SIG-M5 (cell line): ENCODE data around the gene PGLYRP4.
A peak's percentile ranks its signal among the peaks of the same experiment; 100 is the strongest.
"Not testable (repeated sequence)": the region's sequence is repeated elsewhere in the genome, so short reads cannot be mapped to it uniquely, and the experiment has no call there.

Source experiments
- DNase-seq: peaks from one replicate; lab custom pipeline; 2025; lab: John Stamatoyannopoulos, UW

The PGLYRP4 gene

DNA sequence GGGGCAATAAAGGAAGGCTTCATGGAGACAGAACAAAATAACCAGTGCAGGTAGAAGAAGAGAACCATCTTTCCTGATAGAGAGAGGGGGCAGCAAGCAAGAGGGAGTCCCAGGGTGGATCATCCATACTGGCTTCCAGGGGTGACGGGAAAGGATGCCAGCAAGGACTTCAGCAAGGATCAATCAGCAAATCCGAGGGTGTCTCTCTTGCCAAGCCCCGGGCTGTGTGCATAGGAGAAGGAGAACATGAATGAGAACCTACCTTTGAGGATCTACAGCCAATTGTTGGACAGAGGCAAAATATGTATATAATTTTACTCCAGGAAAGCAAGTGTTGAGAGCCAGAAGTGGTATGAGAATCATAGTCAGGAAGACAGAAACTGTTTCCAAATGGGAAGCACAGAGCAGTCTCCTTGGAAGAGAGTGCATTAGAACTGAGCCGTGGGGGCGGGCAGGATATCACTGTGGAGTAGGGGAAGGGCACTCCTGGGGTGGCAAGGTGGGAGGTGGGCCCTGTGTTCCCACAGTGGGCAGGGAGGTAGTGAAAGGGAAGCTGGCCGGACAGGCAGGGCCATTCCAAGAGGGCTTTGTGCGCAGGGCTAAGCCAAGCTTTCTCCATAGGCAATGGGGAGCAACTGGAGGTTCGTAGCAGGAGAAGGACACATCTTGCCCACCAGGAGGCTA, 7.9 kb upstream of the PGLYRP4 start:
- DNase-seq, result no peak

DNA sequence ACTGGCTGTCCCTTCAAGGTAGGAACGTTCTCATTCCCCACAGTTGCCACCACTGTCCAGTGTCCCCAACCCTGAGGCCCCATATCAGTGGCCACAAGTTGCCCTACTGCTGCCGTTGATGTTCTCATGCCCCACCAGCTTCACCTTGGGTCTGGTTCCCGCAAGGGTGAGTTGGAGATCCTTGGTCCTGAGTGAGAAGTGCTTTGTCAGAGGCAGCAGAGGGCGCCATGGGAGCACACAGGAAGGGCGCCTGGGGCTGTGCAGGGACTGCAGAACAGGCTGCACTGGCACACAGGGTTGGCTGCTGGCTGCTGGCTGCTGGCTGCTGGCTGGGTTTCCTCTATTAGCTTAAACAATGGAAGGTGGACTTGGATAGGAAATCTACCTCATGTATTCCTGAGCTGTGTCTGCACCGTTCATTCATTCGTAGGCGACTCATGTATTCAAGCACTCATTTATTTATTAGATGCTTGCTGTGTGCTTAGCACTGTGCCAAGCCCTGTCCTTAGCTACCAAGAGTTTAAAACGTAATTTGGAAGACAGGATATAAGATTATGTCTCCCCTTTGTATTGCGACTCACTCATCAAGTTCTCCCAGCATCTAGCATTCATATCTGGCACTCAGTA, 6.9 kb upstream of the PGLYRP4 start:
- DNase-seq, result no peak

DNA sequence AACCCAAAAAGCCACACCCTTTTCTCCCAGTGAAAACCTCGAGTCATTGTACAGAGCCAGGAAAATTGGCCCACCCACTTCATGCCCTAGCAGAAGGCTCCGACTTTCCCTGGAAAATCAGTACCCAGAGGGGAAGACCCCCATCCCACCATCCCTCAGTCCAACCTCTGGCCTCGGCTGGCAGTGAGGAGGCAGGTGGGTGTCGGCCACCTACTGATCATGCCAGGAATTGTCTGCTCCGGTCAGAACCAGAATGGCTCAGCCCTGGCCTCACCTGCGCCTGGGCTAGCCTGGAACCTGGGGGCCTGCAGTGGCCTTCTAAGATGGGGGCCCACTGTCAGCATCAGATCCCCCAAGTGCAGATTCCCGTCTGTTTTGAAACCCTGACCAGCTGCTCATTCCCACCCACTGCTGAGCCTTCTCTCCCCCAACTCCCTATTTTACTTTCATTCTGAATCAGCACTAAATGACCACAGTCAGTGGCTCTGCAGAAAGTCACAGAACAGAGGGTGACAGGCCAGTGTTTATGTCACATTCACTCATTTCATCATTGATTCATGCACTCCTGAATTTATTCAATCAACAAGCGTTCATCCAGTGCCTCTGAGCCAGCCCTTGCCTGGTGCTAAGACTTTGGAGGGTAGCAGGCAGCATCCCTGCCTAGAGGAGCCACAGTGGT, 6.0 kb upstream of the PGLYRP4 start:
- no peak for DNase-seq

DNA sequence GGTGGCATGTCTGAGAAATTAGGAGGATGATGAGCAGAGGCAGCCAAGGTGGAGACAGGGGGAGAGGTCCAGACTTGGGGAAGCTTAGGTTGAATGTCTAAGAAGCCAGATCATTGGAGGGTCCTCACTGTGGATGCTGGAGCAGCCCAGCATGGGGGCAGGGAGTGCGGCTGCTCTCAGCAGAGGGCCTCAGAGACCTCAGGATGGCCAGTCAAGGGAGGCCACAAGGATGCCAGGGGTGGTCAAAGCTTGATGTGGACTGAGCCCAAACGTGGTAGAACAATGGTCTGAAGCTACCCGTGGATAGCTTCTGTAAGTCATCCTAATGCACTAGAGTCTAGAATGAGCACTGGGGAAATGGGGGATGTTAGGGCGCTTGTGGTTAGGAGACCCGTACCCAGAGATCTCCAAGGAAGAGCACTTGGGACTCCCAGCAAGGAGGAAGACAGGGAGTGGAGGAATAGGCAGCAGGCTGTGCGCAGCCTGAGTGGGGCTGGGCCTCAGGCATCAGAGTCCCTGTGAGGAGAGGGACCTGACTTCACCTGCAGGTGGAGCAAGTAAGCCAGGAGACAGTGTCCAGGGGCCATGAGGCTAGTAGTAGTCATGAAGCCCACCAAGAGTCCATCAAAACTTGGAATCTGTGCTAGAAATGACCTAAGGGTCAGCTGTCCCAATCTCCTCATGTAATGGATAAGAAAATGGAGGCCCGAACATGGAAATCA, 4.7 kb upstream of the PGLYRP4 start:
- no peak for DNase-seq

DNA sequence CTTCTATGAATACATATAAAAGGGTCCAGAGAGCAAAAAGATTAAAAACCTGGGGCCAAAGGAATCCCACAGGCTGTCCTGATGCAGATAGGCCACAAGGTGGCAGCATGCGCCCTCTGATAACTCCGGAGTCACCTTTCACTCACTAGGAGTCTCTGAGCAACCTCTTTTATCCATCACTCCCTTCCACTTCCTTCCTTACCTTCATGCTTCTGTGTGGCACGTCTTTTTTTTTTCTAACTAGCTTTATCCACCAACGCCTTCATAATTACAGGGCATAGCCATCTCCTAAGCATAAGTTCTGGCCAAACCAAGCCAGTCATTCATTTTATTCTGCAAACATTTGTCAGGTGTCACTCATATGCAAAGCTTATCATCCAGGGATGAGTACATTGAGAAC, 3.9 kb upstream of the PGLYRP4 start:
- DNase-seq, result peak; percentile 22

DNA sequence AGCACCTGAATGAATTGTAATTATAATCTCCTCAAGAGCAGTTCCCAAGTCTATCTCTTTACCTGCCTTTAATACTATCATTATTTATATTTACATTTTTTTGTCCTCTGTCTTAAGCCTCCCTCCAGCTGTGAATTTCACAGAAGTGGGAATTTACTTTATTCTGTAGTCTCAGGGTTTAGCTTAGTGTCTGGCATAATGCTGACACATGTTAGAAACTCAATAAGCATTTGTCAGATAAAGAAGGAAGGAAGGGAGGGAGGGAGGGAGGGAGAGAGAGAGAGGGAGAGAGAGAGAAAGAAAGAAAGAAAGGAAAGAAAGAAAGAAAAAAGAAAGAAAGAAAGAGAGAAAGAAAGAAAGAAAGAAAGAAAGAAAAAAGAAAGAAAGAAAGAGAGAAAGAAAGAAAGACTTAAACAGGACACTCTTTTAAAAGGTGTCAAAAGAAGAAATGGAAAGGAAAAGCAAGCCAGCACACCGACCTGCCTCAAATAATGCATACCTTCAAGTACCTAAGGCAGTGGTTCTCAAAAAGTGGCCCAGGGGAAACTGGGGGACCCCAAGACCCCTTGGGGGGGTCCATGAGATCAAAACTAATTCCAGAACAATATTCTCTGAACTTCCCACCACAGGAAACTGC, 1.8 kb upstream of the PGLYRP4 start:
- no peak for DNase-seq

DNA sequence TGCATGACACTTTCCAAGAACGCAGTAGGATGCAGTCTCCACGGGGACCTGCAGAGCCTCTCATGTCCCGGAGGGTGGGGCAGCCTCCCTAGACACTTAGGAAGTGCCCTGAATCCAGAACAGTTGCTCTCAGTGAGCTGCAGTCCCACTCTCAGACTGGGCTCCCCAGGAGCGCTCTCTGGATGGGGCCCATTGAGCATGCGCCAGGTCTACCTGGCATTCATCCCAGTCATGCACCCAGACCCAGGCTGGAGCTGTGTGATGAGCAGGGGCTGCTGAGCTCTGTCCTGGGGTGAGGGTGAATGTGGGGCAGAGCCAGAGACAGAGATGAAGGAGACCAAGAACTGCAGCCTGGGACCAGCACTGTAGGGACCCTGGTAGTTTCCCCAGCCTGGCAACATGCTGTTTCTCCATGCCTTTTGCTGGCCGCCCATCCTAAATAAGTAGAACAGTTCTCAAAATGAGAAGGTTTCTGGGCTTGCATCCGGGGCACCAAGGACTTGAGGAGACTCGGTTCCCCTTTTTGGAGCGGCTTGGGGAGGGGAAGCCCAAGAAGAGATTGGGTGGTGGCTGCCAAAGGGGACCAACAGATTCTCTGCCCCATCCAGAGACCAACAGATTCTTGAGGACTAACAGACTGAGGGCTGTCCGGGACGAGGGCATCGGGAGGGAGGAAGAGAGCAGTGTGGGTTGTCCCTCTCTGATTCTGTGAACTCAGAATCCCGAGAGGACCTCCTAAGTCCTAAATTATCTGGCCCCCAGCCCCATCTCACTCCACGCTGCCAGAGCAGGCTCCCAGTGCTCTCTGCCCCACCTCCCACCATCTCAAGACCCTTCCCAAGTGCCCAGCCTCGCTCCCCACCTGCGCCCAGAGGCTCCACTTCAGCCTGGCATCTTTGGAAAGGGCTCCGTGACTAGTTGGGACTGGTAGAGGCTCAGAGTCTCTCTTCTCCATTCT, 1.0 kb upstream of the PGLYRP4 start:
- DNase-seq, result no peak

DNA sequence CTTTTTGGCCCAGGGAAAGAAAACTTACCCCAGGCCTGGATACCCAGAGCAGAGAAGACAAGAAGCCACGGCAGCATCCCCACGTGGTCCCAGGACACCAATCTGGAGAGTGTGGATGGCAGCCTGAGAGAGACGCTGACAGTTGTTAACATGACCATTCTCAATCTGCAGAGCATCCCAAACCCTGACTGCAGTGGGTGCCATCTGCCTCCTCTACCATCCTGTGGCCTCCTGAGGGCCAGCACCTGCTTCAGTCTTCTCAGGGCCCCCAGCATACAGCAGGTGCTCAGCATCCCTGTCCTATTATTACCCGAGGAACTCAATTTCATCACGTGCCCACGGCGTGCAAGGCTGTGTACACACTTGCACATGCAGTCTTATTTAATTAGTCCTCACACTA, 785 bp downstream of the PGLYRP4 start:
- DNase-seq, result no peak

DNA sequence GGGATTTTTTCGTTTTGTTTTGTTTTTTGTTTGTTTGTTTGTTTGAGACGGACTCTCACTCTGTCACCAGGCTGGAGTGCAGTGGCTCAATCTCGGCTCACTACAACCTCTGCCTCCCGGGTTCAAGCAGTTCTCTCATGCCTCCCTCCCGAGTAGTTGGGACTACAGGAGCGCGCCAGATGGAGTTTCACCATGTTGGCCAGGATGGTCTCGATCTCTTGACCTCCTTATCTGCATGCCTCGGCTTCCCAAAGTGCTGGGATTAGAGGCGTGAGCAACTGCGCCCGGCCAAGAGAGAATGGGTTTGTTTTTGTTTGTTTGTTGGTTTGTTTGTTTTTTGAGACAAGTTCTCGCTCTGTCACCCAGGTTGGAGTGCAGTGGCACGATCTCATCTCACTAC, 1.6 kb downstream of the PGLYRP4 start:
- DNase-seq, result not testable (repeated sequence)

DNA sequence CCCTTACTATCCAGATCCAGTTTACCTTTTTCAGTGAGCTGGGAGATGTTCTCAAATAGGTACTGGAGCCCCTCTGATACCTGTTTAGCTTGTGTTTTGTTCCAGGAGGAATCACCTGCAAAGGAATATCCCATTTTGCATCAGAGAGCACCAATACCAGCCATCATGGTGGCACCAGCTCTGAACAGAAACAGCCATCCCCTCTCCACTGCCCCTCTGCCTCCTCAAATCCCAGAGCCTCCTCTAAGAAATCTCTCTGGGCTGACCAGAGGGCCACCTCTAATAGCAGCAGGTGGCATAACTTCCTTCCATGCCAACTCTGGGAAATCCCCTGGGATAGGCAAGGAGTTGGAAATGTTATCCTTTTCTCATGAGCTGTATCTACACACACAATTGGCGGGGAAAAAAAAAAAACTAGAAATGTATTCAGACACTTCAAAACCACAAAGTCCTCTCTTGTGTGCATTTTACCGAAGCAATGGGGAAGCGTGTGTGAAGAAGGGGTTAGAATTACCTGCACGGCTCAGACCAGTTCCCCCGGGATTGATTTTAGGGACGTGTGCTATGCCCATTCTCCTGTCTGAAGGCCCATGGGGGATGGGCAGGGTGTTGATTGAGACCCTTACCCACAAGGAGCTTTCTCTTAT, 2.4 kb downstream of the PGLYRP4 start:
- DNase-seq, result no peak

DNA sequence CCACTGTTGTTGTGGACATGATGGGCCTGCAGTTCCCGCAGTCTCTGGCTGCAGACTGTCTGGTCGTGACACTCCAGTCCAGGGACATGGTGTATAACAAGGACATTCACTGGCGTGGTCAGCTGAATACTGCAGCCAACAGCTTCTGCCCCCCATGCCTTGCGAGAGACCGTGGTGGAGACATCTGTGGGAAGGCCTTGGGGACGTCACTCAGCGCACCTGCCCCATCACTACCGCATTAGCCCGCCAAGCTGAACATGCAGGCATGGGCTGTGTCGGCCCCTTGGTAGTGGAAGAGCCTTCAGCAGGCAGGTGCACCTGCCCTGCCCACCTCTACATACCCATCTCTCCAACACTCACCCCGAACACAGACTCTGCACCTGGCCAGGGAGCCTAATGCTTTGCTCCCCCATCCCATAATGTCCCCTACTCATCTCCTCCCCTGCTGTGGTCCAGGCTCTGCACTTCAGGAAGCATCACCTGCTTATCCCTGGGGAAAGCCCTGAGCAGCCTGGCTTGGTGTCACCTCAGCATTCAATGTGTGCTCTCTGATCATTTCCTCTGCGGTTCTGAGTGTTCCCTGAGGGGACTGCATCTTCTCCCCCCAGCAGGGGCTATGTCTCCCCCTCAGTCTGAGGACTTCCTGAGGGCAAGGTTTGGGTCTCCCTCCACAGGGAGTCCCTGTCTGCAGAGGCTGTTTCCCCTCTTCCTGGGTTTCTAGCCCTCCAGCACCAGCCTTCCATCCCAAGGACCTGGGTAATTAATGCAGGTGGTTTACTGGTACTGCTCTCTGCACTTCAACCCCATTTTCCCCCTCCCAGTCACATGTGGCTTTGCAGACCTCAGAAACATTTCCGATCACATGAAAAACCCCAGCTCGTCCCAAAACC, 3.2 kb downstream of the PGLYRP4 start:
- no peak for DNase-seq

DNA sequence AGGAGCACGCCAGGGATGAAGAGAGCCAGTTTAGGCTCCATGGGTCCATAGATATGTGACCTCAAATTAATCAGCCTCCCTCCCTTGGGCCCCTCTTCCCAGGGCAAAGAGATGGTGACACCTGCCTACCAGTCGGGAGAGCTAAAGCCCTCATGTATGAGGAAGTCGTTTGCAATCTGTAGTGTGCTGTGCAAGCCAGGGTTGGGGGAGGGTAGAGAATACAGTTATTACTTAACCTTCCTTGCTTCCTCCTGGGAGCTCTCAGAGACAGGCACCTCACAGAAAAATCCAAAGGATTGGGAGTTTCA, 4.0 kb downstream of the PGLYRP4 start:
- peak; percentile 49 for DNase-seq

DNA sequence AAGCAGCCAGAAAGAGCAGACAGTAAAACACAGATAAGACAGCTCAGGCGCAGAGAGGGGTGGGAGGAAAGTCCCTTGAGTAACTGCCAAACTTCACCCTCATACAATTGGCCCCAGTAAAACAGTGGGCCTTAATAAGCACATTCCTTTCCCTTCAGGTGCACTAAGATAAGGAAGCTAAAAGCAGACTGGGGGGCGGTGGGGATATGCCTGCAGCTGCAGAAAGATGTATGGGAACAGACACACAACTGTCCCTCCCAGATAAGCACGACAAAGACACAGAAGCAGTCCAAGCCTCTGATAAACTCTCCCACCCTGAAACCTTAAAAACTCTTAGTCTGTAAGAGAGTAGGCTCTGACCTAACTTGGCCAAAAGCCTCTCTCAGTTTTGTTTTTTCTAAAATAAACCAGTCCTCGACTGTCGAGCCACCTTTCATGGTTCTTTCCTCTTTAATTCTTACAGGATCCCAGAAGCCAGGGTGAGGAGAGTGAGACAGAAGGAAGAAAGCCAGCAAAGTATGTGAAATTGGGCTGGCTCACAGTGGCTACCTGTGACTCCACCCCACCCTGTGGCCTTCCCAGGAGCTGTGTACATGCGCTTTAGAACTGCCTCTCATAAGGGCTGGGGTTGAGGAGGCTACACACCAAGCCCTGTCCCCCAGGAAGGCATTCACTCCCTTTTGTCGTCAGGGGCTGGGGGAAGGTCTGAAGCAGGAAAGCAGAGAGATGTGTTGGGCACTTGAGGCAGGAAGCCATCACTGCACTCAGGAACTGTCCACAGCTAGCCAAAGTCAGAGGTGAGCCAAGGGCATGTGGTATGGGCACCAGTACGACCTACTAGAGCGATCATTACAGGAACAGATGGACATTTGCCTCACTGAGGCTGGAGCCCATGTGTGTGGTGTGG, 4.6 kb downstream of the PGLYRP4 start:
- DNase-seq, result no peak

DNA sequence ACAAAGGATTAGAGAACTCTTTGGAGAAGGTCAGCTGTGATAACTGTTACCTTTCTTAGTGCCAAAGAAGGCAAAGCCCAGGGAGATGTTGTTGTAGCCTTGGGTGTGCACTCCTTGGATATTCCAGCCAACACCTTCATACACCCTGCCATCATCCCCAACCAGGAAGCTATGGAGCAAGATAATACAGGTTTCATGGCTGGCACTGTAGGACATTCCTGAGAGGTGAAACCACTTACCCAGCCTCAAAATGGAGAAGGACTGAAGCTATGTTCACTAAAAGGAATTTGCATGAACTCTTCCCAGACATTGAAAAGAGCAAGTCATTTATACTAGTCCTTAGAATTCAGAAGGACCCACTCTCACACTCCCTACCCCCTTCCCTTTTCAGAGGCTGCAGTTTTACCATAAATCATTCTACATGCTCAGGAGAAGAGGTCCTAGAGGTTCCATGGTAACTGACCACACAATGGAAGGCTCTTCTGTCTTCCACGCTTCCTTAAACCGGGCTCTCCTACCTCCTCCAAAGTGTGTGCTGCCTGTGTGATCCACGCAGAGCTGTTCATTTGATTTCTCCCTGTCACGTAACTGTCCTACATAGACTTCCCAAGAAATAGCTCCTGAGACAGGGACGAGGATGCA, 5.5 kb downstream of the PGLYRP4 start:
- DNase-seq, result no peak

DNA sequence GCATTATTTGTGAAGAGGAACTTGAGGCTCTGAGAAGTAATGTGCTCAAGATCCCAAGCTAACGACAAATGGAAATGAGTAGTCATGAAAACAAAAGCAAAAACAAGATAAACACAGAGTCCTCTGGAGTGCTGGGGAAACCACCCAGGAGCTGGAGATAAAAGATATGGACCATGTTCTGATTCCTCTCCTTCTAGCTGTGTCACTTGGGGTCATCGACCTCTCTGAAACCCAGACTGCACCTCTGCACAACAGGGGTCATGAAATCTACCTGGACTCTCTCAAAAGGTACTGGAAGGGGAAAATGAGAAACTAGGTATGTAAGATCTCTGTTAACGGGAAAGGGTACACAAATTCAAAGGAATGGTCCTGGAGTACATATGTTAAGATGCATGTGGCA, 6.5 kb downstream of the PGLYRP4 start:
- no peak for DNase-seq

DNA sequence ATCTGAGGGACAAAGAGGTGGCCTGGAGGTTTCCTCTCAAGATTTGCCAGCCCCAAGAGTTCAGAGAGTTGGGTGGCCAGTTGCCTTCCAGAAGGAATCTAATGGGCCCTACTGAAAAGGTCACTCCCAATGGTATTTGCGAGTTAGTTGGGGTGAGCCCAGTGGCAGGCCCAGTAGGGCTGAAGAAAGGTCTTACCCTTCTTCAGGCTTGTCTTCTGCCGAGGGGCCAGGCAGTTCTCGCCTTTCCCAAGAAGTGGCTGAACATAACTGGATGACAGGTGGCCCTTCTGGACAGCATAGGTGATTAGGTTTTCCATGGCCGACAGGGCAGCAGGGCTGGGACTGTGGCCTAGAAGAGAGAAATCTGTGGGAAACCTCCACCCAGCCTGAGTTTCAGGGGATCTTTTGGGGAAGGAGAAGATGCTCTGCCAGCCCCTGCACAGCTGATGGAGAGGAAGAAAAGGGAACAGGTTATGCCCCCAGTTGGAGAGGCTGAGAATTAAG, 7.2 kb downstream of the PGLYRP4 start:
- no peak for DNase-seq

DNA sequence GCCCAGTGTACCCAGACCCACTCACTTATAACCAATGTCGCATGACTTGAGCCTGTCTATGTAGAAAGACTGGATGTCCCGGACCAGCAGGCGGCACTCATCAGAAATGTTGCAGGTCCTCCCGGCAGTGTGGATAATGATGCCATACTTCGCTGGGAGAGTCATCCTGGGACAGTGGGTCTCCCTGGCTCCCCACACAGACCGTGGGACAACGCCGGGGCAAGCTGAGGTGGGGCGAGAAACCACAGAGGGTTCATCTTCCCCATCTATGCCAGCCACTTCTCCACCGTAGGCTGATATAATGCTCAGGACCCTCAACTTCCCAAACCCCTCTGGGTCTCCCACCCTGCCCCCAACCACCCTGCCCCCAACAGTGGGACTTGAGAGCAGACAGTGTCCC, 8.3 kb downstream of the PGLYRP4 start:
- DNase-seq, result no peak

DNA sequence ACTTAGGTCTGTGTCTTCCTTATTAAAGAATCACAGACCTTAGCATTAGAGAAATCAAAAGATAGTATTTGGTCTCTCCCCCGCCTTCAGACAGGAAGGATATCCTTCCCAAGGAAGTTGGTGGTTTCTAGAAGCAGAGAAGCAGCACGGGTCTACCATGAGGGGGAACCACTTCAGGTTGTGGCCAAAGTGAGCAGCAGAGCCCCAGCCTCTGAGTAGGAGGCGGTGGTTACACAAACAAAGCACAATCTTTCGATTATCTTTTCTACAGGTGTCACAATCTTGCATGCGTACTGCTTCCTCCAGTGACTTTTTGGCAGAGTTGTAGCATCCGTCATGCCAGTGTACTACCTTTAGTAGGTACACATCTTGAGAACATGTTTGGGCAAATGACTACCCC, 8.8 kb downstream of the PGLYRP4 start:
- no peak for DNase-seq
